Measurements from ENCODE around the gene SAMD8. TPM values are rescaled to one million over a fixed set of nuclear protein-coding genes. Genes with fewer than 3 reads are reported as not detected.
"Not testable (repeated sequence)": the region's sequence is repeated elsewhere in the genome, so short reads cannot be mapped to it uniquely, and the experiment has no call there.

SAMD8 gene
- total RNA-seq, 1 donor from 2014 or later = 26.4 TPM

DNA sequence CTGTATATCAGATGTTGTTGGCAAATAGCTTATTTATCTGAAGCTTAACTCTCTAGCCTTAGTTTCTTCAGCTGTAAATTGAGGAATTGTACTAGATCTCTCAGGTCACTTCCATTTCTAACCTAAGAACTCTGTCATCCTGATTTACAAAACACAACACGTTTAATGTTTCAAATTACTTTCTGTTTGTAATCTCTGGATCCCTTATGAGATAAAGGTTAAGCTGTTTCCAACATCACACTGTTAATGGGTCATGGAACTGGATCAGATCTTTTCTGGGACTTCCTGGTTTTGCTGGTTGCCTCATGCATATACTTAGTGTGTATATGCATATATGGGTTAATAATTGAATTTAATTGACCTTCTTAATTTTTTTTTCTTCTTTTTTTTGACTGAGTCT lies 9.9 kb downstream of the SAMD8 start:
- H3K36me3 Mint-ChIP-seq (ENCODE audit: unreplicated experiment) = peaks cover 15% of the 10 kb centered on the region
- no peak for DNase-seq (ENCODE audit: extremely low spot score, unreplicated experiment)
- no peaks in the 10 kb centered on the region for H3K9me3 Mint-ChIP-seq (ENCODE audit: unreplicated experiment)
- H3K27ac Mint-ChIP-seq (ENCODE audit: unreplicated experiment) = no peak overlapping the region
- TF ChIP-seq, protein P1, sequence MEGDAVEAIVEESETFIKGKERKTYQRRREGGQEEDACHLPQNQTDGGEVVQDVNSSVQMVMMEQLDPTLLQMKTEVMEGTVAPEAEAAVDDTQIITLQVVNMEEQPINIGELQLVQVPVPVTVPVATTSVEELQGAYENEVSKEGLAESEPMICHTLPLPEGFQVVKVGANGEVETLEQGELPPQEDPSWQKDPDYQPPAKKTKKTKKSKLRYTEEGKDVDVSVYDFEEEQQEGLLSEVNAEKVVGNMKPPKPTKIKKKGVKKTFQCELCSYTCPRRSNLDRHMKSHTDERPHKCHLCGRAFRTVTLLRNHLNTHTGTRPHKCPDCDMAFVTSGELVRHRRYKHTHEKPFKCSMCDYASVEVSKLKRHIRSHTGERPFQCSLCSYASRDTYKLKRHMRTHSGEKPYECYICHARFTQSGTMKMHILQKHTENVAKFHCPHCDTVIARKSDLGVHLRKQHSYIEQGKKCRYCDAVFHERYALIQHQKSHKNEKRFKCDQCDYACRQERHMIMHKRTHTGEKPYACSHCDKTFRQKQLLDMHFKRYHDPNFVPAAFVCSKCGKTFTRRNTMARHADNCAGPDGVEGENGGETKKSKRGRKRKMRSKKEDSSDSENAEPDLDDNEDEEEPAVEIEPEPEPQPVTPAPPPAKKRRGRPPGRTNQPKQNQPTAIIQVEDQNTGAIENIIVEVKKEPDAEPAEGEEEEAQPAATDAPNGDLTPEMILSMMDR (IDR thresholded peaks at IDR 0.05) = no peak
- H3K4me3 Mint-ChIP-seq (ENCODE audit: unreplicated experiment) = no peak overlapping the region
- H3K4me1 Mint-ChIP-seq (ENCODE audit: unreplicated experiment) = peaks cover 14% of the 10 kb centered on the region
- no peaks in the 10 kb centered on the region for H3K27me3 Mint-ChIP-seq (ENCODE audit: unreplicated experiment)

DNA sequence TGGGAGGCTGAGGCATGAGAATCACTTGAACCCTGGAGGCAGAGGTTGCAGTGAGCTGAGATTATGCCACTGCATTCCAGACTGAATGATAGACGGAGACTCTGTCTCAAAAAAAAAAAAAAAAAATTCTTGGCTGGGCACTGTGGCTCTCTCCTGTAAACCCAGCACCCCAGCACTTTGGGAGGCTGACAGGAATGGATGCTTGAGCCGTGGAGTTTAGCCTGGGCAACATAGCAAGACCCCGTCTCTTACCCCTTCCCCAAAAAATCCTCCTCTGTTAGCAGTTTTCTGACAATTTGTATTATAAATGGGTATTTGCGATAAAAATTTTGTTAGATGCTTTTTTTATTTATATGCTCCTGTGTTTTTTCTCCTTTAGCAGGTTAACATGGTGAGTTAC lies 11.0 kb downstream of the SAMD8 start:
- TF ChIP-seq, protein P1 (IDR thresholded peaks at IDR 0.05) = no peak
- Mint-ChIP-seq H3K9me3 (ENCODE audit: unreplicated experiment) (no peaks in the 10 kb centered on the region), H3K27ac (ENCODE audit: unreplicated experiment) (no peak overlapping the region), H3K36me3 (ENCODE audit: unreplicated experiment) (peaks cover 15% of the 10 kb centered on the region), H3K4me1 (ENCODE audit: unreplicated experiment) (peaks cover 17% of the 10 kb centered on the region), H3K4me3 (ENCODE audit: unreplicated experiment) (no peak overlapping the region), H3K27me3 (ENCODE audit: unreplicated experiment) (no peaks in the 10 kb centered on the region)
- DNase-seq (ENCODE audit: extremely low spot score, unreplicated experiment) = no peak

DNA sequence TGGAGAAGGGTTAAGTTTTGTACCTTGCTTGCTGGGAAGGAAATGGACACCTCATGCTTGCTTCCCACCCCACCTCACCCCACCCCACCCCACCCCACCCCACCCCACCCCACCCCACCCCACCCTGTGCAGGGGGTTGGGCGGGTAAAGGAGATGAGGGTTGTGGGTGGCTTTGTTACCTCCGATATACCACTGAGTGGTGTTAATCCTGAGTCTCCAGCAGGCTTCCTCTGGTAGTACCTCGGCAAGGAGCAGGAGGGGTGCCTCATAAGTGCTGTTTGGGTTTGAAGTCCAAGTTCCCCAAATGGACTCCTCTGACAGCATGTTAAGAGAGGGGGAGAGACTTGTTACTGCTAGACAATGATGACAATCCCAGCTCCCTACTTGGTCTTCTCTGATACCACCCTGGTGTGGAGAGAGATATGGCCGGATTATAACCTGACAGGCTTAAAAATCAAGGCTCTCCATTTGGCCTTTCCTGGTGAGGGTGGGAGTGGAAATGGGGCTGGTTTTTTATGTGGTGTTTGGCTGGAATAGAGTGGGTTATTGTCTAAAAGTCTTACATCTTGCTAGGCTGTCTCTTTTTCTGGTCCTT lies 11.7 kb downstream of the SAMD8 start:
- Mint-ChIP-seq H3K27ac (ENCODE audit: unreplicated experiment) (no peak overlapping the region), H3K4me1 (ENCODE audit: unreplicated experiment) (peaks cover 15% of the 10 kb centered on the region), H3K27me3 (ENCODE audit: unreplicated experiment) (no peaks in the 10 kb centered on the region), H3K4me3 (ENCODE audit: unreplicated experiment) (no peak overlapping the region), H3K36me3 (ENCODE audit: unreplicated experiment) (peaks cover 15% of the 10 kb centered on the region), H3K9me3 (ENCODE audit: unreplicated experiment) (no peaks in the 10 kb centered on the region)
- no peak for DNase-seq (ENCODE audit: extremely low spot score, unreplicated experiment)
- TF ChIP-seq, protein P1 (IDR thresholded peaks at IDR 0.05) = no peak

DNA sequence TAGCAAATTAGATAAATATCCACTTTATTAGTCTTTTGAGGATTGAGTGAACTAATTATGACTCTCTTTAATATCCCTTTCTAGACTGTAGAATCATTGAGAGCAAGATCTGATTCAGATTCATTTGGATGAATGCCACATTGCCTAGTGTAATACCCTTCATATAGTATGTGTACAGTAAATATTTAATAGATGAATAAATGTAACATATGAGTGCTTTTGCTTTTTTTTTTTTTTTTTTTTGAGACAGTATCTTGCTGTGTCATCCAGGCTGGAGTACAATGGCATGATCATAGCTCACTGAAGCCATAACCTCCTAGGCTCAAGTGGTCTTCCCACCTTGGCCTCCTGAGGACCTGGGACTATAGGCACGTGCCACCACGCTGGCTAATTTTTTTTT lies 14.8 kb downstream of the SAMD8 start:
- H3K4me1 Mint-ChIP-seq (ENCODE audit: unreplicated experiment) = peaks cover 16% of the 10 kb centered on the region
- peak overlapping the region; percentile 15 for H3K27ac Mint-ChIP-seq (ENCODE audit: unreplicated experiment)
- no peak overlapping the region for H3K4me3 Mint-ChIP-seq (ENCODE audit: unreplicated experiment)
- H3K27me3 Mint-ChIP-seq (ENCODE audit: unreplicated experiment) = no peaks in the 10 kb centered on the region
- H3K36me3 Mint-ChIP-seq (ENCODE audit: unreplicated experiment) = peaks cover 17% of the 10 kb centered on the region
- no peaks in the 10 kb centered on the region for H3K9me3 Mint-ChIP-seq (ENCODE audit: unreplicated experiment)
- no peak for DNase-seq (ENCODE audit: extremely low spot score, unreplicated experiment)
- TF ChIP-seq, protein P1 (IDR thresholded peaks at IDR 0.05) = no peak

DNA sequence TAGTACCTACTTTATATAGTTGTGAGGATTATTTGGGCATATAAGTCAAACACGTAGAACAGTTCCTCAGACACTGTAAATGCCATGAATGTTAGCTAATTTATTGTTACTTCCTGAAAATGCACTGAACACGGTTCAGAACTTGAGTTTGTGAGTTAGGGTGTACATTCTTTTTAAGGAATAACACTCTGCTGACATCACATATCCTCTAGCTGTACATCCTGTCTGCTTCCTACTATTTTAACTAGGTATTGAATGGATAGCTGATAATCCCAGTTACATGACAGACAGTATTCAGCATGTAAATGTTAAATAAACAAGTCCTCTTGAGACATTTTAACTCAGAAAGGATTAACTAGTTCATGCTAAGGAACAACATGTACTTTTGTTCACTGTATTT lies 16.0 kb downstream of the SAMD8 start:
- TF ChIP-seq, protein P1 (IDR thresholded peaks at IDR 0.05) = no peak
- Mint-ChIP-seq H3K4me3 (ENCODE audit: unreplicated experiment) (no peak overlapping the region), H3K9me3 (ENCODE audit: unreplicated experiment) (no peaks in the 10 kb centered on the region), H3K27ac (ENCODE audit: unreplicated experiment) (peak overlapping the region; percentile 47), H3K36me3 (ENCODE audit: unreplicated experiment) (peaks cover 17% of the 10 kb centered on the region), H3K27me3 (ENCODE audit: unreplicated experiment) (no peaks in the 10 kb centered on the region), H3K4me1 (ENCODE audit: unreplicated experiment) (peaks cover 17% of the 10 kb centered on the region)
- no peak for DNase-seq (ENCODE audit: extremely low spot score, unreplicated experiment)

DNA sequence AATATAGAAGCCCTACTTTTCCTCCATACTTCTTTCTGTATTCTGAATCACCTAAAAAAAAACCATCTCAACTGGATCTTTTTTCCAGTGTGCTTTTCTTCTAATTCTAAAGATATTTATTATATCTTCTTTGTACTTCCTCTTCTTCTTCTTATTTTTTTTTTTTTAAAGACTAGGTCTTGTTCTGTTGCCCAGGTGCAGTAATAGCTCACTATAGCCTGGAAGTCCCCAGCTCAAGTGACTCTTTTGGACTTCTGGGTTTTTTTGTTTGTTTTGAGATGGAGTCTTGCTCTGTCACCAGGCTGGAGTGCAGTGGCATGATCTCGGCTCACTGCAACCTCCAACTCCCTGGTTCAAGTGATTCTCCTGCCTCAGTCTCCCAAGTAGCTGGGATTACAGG lies 17.5 kb downstream of the SAMD8 start:
- not testable (repeated sequence) for H3K27ac Mint-ChIP-seq (ENCODE audit: unreplicated experiment); DNase-seq (ENCODE audit: extremely low spot score, unreplicated experiment)
- peaks cover 13% of the 10 kb centered on the region for H3K36me3 Mint-ChIP-seq (ENCODE audit: unreplicated experiment)

More for the DNA sequence above, 17.5 kb downstream of the SAMD8 start:
- not testable (repeated sequence) for H3K9me3 Mint-ChIP-seq (ENCODE audit: unreplicated experiment); H3K4me3 Mint-ChIP-seq (ENCODE audit: unreplicated experiment); H3K27me3 Mint-ChIP-seq (ENCODE audit: unreplicated experiment)
- H3K4me1 Mint-ChIP-seq (ENCODE audit: unreplicated experiment) = peaks cover 14% of the 10 kb centered on the region
